LNCAP (cell line): ENCODE data around the gene ARL8B.

Experiments used
- TF ChIP-seq, protein P1 (sequence below): fragments of 450-650 bp; IDR thresholded peaks from 2 replicates; pipeline ENCODE4 v1.5.1; 2017; ENCODE audit warnings: mild to moderate bottlenecking

The ARL8B gene

GRCh38 chr3:5219216-5219615 is 97.1 kb downstream of the ARL8B start:
- TF ChIP-seq, protein P1, sequence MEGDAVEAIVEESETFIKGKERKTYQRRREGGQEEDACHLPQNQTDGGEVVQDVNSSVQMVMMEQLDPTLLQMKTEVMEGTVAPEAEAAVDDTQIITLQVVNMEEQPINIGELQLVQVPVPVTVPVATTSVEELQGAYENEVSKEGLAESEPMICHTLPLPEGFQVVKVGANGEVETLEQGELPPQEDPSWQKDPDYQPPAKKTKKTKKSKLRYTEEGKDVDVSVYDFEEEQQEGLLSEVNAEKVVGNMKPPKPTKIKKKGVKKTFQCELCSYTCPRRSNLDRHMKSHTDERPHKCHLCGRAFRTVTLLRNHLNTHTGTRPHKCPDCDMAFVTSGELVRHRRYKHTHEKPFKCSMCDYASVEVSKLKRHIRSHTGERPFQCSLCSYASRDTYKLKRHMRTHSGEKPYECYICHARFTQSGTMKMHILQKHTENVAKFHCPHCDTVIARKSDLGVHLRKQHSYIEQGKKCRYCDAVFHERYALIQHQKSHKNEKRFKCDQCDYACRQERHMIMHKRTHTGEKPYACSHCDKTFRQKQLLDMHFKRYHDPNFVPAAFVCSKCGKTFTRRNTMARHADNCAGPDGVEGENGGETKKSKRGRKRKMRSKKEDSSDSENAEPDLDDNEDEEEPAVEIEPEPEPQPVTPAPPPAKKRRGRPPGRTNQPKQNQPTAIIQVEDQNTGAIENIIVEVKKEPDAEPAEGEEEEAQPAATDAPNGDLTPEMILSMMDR, result no peak

DNA sequence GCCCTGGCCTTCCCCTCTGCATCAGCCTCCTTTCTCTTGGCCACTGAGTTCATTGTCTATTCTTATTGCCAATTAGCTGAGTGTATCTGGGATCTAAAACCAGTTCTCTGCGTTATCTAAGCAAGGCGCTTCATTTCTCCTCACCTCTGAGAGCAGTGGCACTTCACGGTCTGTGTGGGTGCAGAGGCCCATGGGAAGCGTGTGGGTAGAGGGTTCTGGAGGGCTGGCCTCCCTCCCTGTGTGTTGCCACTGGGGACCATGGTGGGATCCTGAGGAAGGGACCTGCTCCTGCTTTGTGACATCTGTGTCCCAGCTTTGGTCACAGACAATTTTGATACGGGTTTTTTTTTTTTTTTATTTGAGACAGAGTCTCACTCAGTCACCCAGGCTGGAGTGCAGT is 98.1 kb downstream of the ARL8B start:
- TF ChIP-seq, protein P1, result no peak

GRCh38 chr3:5220667-5221431 is 98.8 kb downstream of the ARL8B start:
- TF ChIP-seq, protein P1, result no peak

GRCh38 chr3:5221701-5222100 is 99.6 kb downstream of the ARL8B start:
- TF ChIP-seq, protein P1, result no peak

GRCh38 chr3:5222283-5223005 is 100.4 kb downstream of the ARL8B start:
- TF ChIP-seq, protein P1, result no peak

DNA sequence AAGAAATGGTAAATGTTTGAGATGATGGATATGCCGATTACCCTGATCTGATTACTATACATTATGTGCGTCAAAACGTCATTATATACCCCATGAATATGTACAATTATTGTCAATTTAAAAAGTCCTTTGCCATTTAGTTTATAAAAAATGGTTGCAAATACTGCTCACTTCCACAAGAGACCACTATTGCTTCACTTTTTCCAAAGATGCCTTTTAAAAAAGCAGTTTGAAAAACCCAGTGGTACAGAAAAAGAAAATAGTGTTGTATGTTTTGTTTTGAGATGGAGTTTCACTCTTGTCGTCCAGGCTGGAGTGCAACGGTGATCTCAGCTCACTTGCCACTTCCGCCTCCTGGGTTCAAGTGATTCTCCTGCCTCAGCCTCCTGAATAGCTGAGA is 104.7 kb downstream of the ARL8B start:
- TF ChIP-seq, protein P1, result peak; percentile 74

GRCh38 chr3:5227812-5228211 is 105.7 kb downstream of the ARL8B start:
- TF ChIP-seq, protein P1, result no peak
